ENCODE measurements around the gene COL27A1.

COL27A1 gene

GRCh38 chr9:114249424-114250234 is 94.3 kb downstream of the COL27A1 start:
- no peak for DNase-seq

GRCh38 chr9:114250235-114250568 is 94.9 kb downstream of the COL27A1 start:
- DNase-seq = no peak

GRCh38 chr9:114250648-114251047 is 95.3 kb downstream of the COL27A1 start:
- DNase-seq = no peak

- no peak for DNase-seq
Observed at GRCh38 chr9:114252394-114252793, 97.1 kb downstream of the COL27A1 start.

- no peak for DNase-seq
Observed at GRCh38 chr9:114256827-114257328, 101.5 kb downstream of the COL27A1 start.

- DNase-seq = no peak
Observed at GRCh38 chr9:114258218-114258617, 102.9 kb downstream of the COL27A1 start.

- no peak for DNase-seq
Observed at GRCh38 chr9:114258866-114259797, 103.8 kb downstream of the COL27A1 start.

- no peak for DNase-seq
Observed at GRCh38 chr9:114259798-114260523, 104.6 kb downstream of the COL27A1 start.

- DNase-seq = no peak
Observed at GRCh38 chr9:114261026-114261425, 105.7 kb downstream of the COL27A1 start.

GRCh38 chr9:114261987-114262386 is 106.7 kb downstream of the COL27A1 start:
- no peak for DNase-seq

- no peak for DNase-seq
Observed at GRCh38 chr9:114263853-114264510, 108.6 kb downstream of the COL27A1 start.

GRCh38 chr9:114264806-114265550 is 109.6 kb downstream of the COL27A1 start:
- DNase-seq = no peak

GRCh38 chr9:114266969-114267368 is 111.6 kb downstream of the COL27A1 start:
- DNase-seq = no peak

- no peak for DNase-seq
Observed at GRCh38 chr9:114269023-114269422, 113.7 kb downstream of the COL27A1 start.

- no peak for DNase-seq
Observed at GRCh38 chr9:114270120-114270975, 115.0 kb downstream of the COL27A1 start.

- no peak for DNase-seq
Observed at GRCh38 chr9:114271556-114272510, 116.5 kb downstream of the COL27A1 start.

- DNase-seq = no peak
Observed at GRCh38 chr9:114272739-114273431, 117.5 kb downstream of the COL27A1 start.

- no peak for DNase-seq
Observed at GRCh38 chr9:114273461-114273881, 118.1 kb downstream of the COL27A1 start.

GRCh38 chr9:114274217-114274616 is 118.9 kb downstream of the COL27A1 start:
- DNase-seq = no peak

Measured in bone marrow (tissue), 2 donors.